ENCODE results near the gene UNK. TPM values are rescaled to one million over a fixed set of nuclear protein-coding genes. Genes with fewer than 3 reads are reported as not detected.
"Not testable (repeated sequence)": the region's sequence is repeated elsewhere in the genome, so short reads cannot be mapped to it uniquely, and the experiment has no call there.

The UNK gene
- total and polyA plus RNA-seq, 2 donors (not counting 3 experiments of a cell fraction or from before 2014, with no cell fraction given) = 18.0 to 23.2 TPM

- H3K79me2 ChIP-seq (ENCODE audit: control insufficient read depth, insufficient read depth, low read length); H3K9me3 ChIP-seq (replicated peaks; ENCODE audit: control insufficient read depth, insufficient read depth, low read length); intact Hi-C loops (cut with micrococcal nuclease); H3K4me2 ChIP-seq (ENCODE audit: insufficient read depth, low read length); H2AFZ ChIP-seq (ENCODE audit: low read depth, low read length); DNase-seq (ENCODE audit: low read depth, low spot score); H3K36me3 ChIP-seq (ENCODE audit: control insufficient read depth in 2 of 2, extremely low read depth in 1 of 2, insufficient read depth in 2 of 2, low read length in 2 of 2); dilution Hi-C loops (cut with MboI; ENCODE audit: extremely low pct_ligation_motif_present, low sequenced_read_pairs); FAIRE-seq; H3K9me1 ChIP-seq (replicated peaks; ENCODE audit: control insufficient read depth, extremely low read depth, insufficient read depth, low read length); H4K20me1 ChIP-seq (replicated peaks; ENCODE audit: control insufficient read depth, extremely low read depth, insufficient read depth, low read length); POLR2A ChIA-PET; H3K4me3 ChIP-seq (replicated peaks in 1 of 3; ENCODE audit: insufficient read depth in 1 of 3, low read depth in 1 of 3, low read length in 3 of 3); H3K27ac ChIP-seq (ENCODE audit: insufficient read depth, low read depth, low read length); H3K27me3 ChIP-seq (ENCODE audit: control insufficient read depth in 2 of 2, insufficient read depth in 2 of 2, low read length in 2 of 2); CTCF ChIA-PET; H3K9ac ChIP-seq (replicated peaks; ENCODE audit: extremely low read depth, insufficient read depth, low read length); H3K4me1 ChIP-seq (ENCODE audit: control insufficient read depth, extremely low read depth, insufficient read depth, low read length); BruUV-seq (replicated peaks): not testable (repeated sequence)
These were observed 81.0 kb downstream of the UNK start for GRCh38 chr17:75865404-75866188.

DNA sequence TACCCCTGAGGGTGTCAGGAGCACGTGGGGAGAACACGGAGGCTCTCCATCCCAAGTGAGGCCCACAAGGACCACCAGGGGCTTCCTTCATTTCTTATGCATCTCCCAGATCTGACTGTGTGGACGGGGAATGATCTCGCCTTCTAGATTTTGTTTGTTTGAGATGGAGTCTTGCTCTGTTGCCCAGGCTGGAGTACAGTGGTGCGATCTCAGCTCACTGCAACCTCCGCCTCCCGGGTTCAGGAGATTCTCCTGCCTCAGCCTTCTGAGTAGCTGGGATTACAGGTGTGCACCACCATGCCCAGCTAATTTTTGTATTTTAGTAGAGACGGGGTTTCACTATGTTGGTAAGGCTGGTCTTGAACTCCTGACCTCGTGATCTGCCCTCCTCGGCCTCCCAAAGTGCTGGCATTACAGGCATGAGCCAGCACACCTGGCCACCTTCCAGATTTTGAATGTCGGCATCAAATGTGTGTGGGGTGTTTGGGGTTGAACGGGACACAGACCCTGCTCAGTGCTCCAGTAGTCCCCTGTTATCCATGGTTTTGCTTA, 84.2 kb downstream of the UNK start:
- H3K79me2 ChIP-seq (ENCODE audit: control insufficient read depth, insufficient read depth, low read length); H3K9me1 ChIP-seq (replicated peaks; ENCODE audit: control insufficient read depth, extremely low read depth, insufficient read depth, low read length); H3K27ac ChIP-seq (ENCODE audit: insufficient read depth, low read depth, low read length); H3K36me3 ChIP-seq (ENCODE audit: control insufficient read depth in 2 of 2, extremely low read depth in 1 of 2, insufficient read depth in 2 of 2, low read length in 2 of 2); H3K27me3 ChIP-seq (ENCODE audit: control insufficient read depth in 2 of 2, insufficient read depth in 2 of 2, low read length in 2 of 2); H3K4me2 ChIP-seq (ENCODE audit: insufficient read depth, low read length); FAIRE-seq; BruUV-seq (replicated peaks); DNase-seq (ENCODE audit: low read depth, low spot score); H3K4me3 ChIP-seq (replicated peaks in 1 of 3; ENCODE audit: insufficient read depth in 1 of 3, low read depth in 1 of 3, low read length in 3 of 3); dilution Hi-C loops (cut with MboI; ENCODE audit: extremely low pct_ligation_motif_present, low sequenced_read_pairs); H3K9ac ChIP-seq (replicated peaks; ENCODE audit: extremely low read depth, insufficient read depth, low read length); H3K9me3 ChIP-seq (replicated peaks; ENCODE audit: control insufficient read depth, insufficient read depth, low read length); H4K20me1 ChIP-seq (replicated peaks; ENCODE audit: control insufficient read depth, extremely low read depth, insufficient read depth, low read length); intact Hi-C loops (cut with micrococcal nuclease): not testable (repeated sequence)
- CTCF ChIA-PET = interaction anchor here (1.8 kb wide), 1 partner anchor 28 kb away, joined by 4 read pairs; the partner anchor contains the start of gene TRIM65
- POLR2A ChIA-PET = interaction anchor here (1.7 kb wide), 1 partner anchor 10 kb away, joined by 5 read pairs; no protein-coding TSS in a partner anchor
- H2AFZ ChIP-seq (ENCODE audit: low read depth, low read length) = peak overlapping the region; percentile 94
- peaks cover 22% of the 10 kb centered on the region for H3K4me1 ChIP-seq (ENCODE audit: control insufficient read depth, extremely low read depth, insufficient read depth, low read length)
